Measurements from ENCODE around the gene OR13C3.
"Not testable (repeated sequence)": the region's sequence is repeated elsewhere in the genome, so short reads cannot be mapped to it uniquely, and the experiment has no call there.

- TF ChIP-seq CTCF (IDR thresholded peaks at IDR 0.05; ENCODE audit: insufficient read depth, low read length); POLR2AphosphoS5 (IDR thresholded peaks at IDR 0.05; ENCODE audit: low read depth); SPI1 (IDR thresholded peaks at IDR 0.05; ENCODE audit: borderline replicate concordance, low read depth): not testable (repeated sequence)
- TF ChIP-seq, protein P1, sequence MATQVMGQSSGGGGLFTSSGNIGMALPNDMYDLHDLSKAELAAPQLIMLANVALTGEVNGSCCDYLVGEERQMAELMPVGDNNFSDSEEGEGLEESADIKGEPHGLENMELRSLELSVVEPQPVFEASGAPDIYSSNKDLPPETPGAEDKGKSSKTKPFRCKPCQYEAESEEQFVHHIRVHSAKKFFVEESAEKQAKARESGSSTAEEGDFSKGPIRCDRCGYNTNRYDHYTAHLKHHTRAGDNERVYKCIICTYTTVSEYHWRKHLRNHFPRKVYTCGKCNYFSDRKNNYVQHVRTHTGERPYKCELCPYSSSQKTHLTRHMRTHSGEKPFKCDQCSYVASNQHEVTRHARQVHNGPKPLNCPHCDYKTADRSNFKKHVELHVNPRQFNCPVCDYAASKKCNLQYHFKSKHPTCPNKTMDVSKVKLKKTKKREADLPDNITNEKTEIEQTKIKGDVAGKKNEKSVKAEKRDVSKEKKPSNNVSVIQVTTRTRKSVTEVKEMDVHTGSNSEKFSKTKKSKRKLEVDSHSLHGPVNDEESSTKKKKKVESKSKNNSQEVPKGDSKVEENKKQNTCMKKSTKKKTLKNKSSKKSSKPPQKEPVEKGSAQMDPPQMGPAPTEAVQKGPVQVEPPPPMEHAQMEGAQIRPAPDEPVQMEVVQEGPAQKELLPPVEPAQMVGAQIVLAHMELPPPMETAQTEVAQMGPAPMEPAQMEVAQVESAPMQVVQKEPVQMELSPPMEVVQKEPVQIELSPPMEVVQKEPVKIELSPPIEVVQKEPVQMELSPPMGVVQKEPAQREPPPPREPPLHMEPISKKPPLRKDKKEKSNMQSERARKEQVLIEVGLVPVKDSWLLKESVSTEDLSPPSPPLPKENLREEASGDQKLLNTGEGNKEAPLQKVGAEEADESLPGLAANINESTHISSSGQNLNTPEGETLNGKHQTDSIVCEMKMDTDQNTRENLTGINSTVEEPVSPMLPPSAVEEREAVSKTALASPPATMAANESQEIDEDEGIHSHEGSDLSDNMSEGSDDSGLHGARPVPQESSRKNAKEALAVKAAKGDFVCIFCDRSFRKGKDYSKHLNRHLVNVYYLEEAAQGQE (IDR thresholded peaks at IDR 0.05; ENCODE audit: insufficient replicate concordance, low read depth) = not testable (repeated sequence)
Measured at GRCh38 chr9:104520241-104520640, 16.4 kb downstream of the OR13C3 start.
